ENCODE results near the gene ZNF669.
"Not testable (repeated sequence)": the region's sequence is repeated elsewhere in the genome, so short reads cannot be mapped to it uniquely, and the experiment has no call there.

The ZNF669 gene

GRCh38 chr1:247103859-247104591 is at the start of gene ZNF669:
Gene ZNF669 (minus strand): TSS chr1:247104356. CDS start chr1:247104199, 157 bp downstream.
- peak; percentile 67 to 87 (median 82) for DNase-seq

- no peak for DNase-seq
Observed at GRCh38 chr1:247147781-247148180, 43.6 kb upstream of the ZNF669 start.

- DNase-seq: not testable (repeated sequence)
Observed at GRCh38 chr1:247147120-247147519, 43.0 kb upstream of the ZNF669 start.

- DNase-seq: no peak
Observed at GRCh38 chr1:247146671-247147070, 42.5 kb upstream of the ZNF669 start.

GRCh38 chr1:247145279-247145678 is 41.1 kb upstream of the ZNF669 start:
- DNase-seq: no peak

GRCh38 chr1:247139557-247139956 is 35.4 kb upstream of the ZNF669 start:
- not testable (repeated sequence) for DNase-seq

GRCh38 chr1:247131236-247131635 is 27.1 kb upstream of the ZNF669 start:
- no peak for DNase-seq

GRCh38 chr1:247127519-247128282 is 23.5 kb upstream of the ZNF669 start:
- DNase-seq: not testable (repeated sequence)

- not testable (repeated sequence) for DNase-seq
Observed at GRCh38 chr1:247126601-247127000, 22.4 kb upstream of the ZNF669 start.

- DNase-seq: not testable (repeated sequence)
Observed at GRCh38 chr1:247126166-247126565, 22.0 kb upstream of the ZNF669 start.

GRCh38 chr1:247121382-247121781 is 17.2 kb upstream of the ZNF669 start:
- no peak for DNase-seq

- DNase-seq: not testable (repeated sequence)
Observed at GRCh38 chr1:247120408-247120668, 16.2 kb upstream of the ZNF669 start.

- DNase-seq: no peak
Observed at GRCh38 chr1:247119600-247120407, 15.6 kb upstream of the ZNF669 start.

- no peak for DNase-seq
Observed at GRCh38 chr1:247118946-247119446, 14.8 kb upstream of the ZNF669 start.

GRCh38 chr1:247115545-247115944 is 11.4 kb upstream of the ZNF669 start:
- no peak for DNase-seq

GRCh38 chr1:247115141-247115510 is 11.0 kb upstream of the ZNF669 start:
- DNase-seq: no peak

- no peak for DNase-seq
Observed at GRCh38 chr1:247114351-247115140, 10.4 kb upstream of the ZNF669 start.

GRCh38 chr1:247113733-247114271 is 9.6 kb upstream of the ZNF669 start:
- no peak for DNase-seq

- no peak for DNase-seq
Observed at GRCh38 chr1:247113094-247113497, 8.9 kb upstream of the ZNF669 start.

GRCh38 chr1:247112479-247112781 is 8.3 kb upstream of the ZNF669 start:
- DNase-seq: no peak

GRCh38 chr1:247111700-247112478 is 7.7 kb upstream of the ZNF669 start:
- no peak for DNase-seq

- no peak for DNase-seq
Observed at GRCh38 chr1:247111259-247111699, 7.1 kb upstream of the ZNF669 start.

Measured in activated naive CD4-positive, alpha-beta T cell (primary cell).